ENCODE data around the gene DNM1.

DNA sequence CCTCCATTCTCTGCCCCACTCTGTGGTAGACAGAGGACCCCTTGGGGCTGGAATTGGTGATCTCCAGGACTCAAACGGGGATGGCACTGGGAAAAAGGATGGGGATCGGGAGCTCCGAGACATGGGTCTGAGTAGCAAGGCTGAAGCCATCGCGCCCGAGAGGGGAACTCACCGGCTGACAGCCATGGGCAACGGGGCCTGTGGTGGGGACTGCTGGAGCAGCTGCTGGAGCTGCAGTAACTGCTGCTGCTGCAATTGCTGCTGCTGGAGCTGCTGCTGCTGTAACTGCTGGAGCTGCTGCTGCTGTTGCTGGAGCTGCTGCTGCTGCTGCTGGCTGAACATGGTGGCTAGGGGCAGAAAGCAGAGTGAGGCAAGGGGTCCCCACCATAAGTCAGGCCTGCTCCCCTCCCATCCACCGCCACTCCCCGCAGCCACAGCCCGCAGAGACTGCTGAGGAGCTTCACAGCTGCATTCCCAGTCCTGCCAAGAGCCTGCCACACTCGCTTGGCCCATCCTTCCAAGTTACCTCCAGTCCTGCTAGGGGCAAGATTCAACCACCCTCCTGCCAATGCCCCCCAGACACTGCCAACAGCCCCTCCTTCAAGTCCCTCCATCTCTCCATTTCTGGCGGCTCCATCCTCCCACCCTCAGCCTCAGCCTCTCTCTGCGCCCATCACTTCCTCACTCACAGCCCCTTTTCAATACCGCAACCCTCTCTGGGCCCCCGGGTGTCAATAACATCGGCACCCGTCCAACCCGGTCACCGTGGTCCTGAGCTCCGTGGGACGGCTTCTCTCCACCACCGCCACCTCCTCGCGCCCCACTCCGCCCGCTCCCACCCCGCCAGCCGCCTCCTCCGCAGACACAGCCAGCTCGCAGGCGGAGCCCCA is 12.4 kb upstream of the DNM1 start:
- no peak for TF ChIP-seq SIN3A (IDR thresholded peaks at IDR 0.05; ENCODE audit: low read depth, low read length)
- TF ChIP-seq EP300 (IDR thresholded peaks at IDR 0.05; ENCODE audit: borderline replicate concordance in 1 of 2, control insufficient read depth in 1 of 2, low read depth in 2 of 2, low read length in 2 of 2), result no peak
- no peak for TF ChIP-seq TAF1 (IDR thresholded peaks at IDR 0.05; ENCODE audit: borderline replicate concordance, low read depth, low read length)
- no peak for TF ChIP-seq EGR1 (IDR thresholded peaks at IDR 0.05; ENCODE audit: borderline replicate concordance in 1 of 2, low read depth in 2 of 2, low read length in 2 of 2)
- TF ChIP-seq SREBF2 (IDR thresholded peaks at IDR 0.05; ENCODE audit: low read length), result no peak
- TF ChIP-seq PML (IDR thresholded peaks at IDR 0.05; ENCODE audit: low read length), result no peak
- no peak for TF ChIP-seq EZH2 (IDR thresholded peaks at IDR 0.05; ENCODE audit: borderline replicate concordance, control insufficient read depth, low read depth, low read length)
- TF ChIP-seq, protein P1, sequence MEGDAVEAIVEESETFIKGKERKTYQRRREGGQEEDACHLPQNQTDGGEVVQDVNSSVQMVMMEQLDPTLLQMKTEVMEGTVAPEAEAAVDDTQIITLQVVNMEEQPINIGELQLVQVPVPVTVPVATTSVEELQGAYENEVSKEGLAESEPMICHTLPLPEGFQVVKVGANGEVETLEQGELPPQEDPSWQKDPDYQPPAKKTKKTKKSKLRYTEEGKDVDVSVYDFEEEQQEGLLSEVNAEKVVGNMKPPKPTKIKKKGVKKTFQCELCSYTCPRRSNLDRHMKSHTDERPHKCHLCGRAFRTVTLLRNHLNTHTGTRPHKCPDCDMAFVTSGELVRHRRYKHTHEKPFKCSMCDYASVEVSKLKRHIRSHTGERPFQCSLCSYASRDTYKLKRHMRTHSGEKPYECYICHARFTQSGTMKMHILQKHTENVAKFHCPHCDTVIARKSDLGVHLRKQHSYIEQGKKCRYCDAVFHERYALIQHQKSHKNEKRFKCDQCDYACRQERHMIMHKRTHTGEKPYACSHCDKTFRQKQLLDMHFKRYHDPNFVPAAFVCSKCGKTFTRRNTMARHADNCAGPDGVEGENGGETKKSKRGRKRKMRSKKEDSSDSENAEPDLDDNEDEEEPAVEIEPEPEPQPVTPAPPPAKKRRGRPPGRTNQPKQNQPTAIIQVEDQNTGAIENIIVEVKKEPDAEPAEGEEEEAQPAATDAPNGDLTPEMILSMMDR (IDR thresholded peaks at IDR 0.05 in 2 of 3, conservative IDR thresholded peaks at IDR 0.05 in 1 of 3; ENCODE audit: control insufficient read depth in 2 of 3, extremely low read depth in 1 of 3, insufficient read depth in 1 of 3, low read depth in 3 of 3, low read length in 3 of 3), result no peak
- no peak for TF ChIP-seq KDM1A (IDR thresholded peaks at IDR 0.05; ENCODE audit: borderline replicate concordance)
- TF ChIP-seq YY1 (IDR thresholded peaks at IDR 0.05; ENCODE audit: low read depth, low read length), result no peak
